ENCODE results near the gene NUBP2. TPM values are rescaled to one million over a fixed set of nuclear protein-coding genes. Genes with fewer than 3 reads are reported as not detected.

The NUBP2 gene
- total RNA-seq, 1 donor from 2014 or later = 82.9 TPM

GRCh38 chr16:1816396-1817275 lies 33.9 kb downstream of the NUBP2 start:
- no peaks in the 10 kb centered on the region for H3K27me3 ChIP-seq (ENCODE audit: control insufficient read depth, insufficient read depth, low read length)
- FAIRE-seq = no peak
- no peak for DNase-seq (ENCODE audit: low read depth)
- H3K36me3 ChIP-seq (ENCODE audit: control insufficient read depth, insufficient read depth, low read length) = peaks cover 13% of the 10 kb centered on the region
- H3K4me3 ChIP-seq (ENCODE audit: low read depth, low read length) = no peak overlapping the region
- no peak for TF ChIP-seq CTCF (IDR thresholded peaks at IDR 0.05; ENCODE audit: insufficient read depth, low read length, severe bottlenecking)

GRCh38 chr16:1817276-1817589 lies 34.5 kb downstream of the NUBP2 start:
- H3K27me3 ChIP-seq (ENCODE audit: control insufficient read depth, insufficient read depth, low read length) = no peaks in the 10 kb centered on the region
- no peak overlapping the region for H3K4me3 ChIP-seq (ENCODE audit: low read depth, low read length)
- no peak for DNase-seq (ENCODE audit: low read depth)
- TF ChIP-seq CTCF (IDR thresholded peaks at IDR 0.05; ENCODE audit: insufficient read depth, low read length, severe bottlenecking) = no peak
- no peak for FAIRE-seq
- H3K36me3 ChIP-seq (ENCODE audit: control insufficient read depth, insufficient read depth, low read length) = peaks cover 13% of the 10 kb centered on the region

GRCh38 chr16:1817716-1818115 lies 35.0 kb downstream of the NUBP2 start:
- no peaks in the 10 kb centered on the region for H3K27me3 ChIP-seq (ENCODE audit: control insufficient read depth, insufficient read depth, low read length)
- DNase-seq (ENCODE audit: low read depth) (no peak), FAIRE-seq (no peak)
- peaks cover 16% of the 10 kb centered on the region for H3K36me3 ChIP-seq (ENCODE audit: control insufficient read depth, insufficient read depth, low read length)
- no peak for TF ChIP-seq CTCF (IDR thresholded peaks at IDR 0.05; ENCODE audit: insufficient read depth, low read length, severe bottlenecking)
- no peak overlapping the region for H3K4me3 ChIP-seq (ENCODE audit: low read depth, low read length)

DNA sequence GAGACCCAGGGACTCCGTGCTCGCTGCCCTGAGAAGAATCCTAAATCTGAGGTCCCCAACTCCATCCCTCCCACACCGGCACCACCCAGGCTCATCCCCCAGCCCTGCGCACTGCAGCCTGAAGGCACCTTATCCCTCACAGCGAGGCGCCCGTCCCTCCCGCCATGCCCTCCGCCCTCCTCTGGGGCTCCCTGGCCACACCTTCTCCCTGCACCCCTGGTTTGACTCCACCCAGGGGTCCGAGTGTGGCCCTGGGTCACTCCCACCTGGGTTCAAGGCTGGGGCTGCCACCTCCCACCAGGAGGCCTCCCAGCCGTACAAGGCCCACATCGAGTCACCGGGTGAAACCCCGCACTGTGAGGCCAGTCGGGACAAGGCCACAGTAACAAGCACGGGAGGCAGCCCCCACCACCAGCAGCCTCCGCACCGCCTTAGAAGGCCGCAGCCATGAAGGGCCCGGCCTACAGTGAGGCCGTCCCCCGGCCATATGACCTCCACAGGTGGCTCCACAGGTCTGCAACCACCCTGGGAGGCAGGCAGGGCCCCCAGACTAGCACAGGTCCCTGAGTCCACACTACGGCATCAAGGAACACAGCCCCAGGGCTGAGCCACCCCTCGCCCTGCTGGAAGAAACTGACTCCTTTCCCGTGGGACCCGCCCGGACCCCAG lies 35.6 kb downstream of the NUBP2 start:
- peaks cover 16% of the 10 kb centered on the region for H3K36me3 ChIP-seq (ENCODE audit: control insufficient read depth, insufficient read depth, low read length)
- no peak for TF ChIP-seq CTCF (IDR thresholded peaks at IDR 0.05; ENCODE audit: insufficient read depth, low read length, severe bottlenecking)
- H3K4me3 ChIP-seq (ENCODE audit: low read depth, low read length) = no peak overlapping the region
- DNase-seq (ENCODE audit: low read depth) = no peak
- no peaks in the 10 kb centered on the region for H3K27me3 ChIP-seq (ENCODE audit: control insufficient read depth, insufficient read depth, low read length)
- no peak for FAIRE-seq

DNA sequence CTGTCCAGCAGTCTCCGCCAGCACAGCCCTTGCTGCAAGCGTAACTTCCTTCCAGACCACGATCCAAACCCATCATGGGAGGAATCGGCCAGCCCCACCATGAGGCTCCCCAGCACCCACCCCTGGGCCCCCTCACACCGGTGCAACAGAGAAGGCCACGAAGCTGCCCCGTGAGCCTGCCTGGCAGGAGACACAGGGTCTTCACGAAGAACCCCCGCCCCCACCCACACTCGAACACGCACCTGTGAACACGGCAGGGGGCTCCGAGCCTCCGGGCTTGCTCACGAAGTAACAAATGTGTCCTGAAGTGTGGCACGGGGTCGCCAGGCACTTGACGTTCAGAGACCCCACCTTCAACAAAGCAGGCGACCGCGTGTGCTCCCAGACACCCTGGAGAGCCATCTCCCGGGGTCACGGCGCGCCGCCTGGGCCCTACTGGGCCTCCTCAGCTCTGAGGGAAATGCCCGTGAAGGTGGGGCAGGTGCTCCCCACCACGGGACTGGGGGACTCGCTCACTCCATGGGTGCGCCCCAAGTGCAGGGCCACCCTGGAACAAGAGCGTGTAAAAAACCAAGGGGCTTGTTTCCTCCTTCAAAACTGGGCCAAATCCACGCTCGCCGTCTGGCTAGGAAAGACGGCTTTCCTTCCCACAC lies 36.2 kb downstream of the NUBP2 start:
- FAIRE-seq (no peak), DNase-seq (ENCODE audit: low read depth) (no peak)
- no peak for TF ChIP-seq CTCF (IDR thresholded peaks at IDR 0.05; ENCODE audit: insufficient read depth, low read length, severe bottlenecking)
- Histone ChIP-seq H3K4me3 (ENCODE audit: low read depth, low read length) (no peak overlapping the region), H3K27me3 (ENCODE audit: control insufficient read depth, insufficient read depth, low read length) (no peaks in the 10 kb centered on the region), H3K36me3 (ENCODE audit: control insufficient read depth, insufficient read depth, low read length) (peaks cover 16% of the 10 kb centered on the region)

All from bronchial epithelial cell (primary cell).